Thoracic aorta (tissue), 2 donors: ENCODE measurements around the gene FBN3. TPM values are rescaled to one million over a fixed set of nuclear protein-coding genes. Genes with fewer than 3 reads are reported as not detected.

Experiments
- ATAC-seq: fragments of 150-250 bp; one replicate; pipeline ENCODE4 v1.8.0; 2017; ENCODE audit warnings: low read depth; ENCODE audit not compliant: insufficient number of reproducible peaks, low FRiP score
- DNase-seq: peaks from one replicate; pipeline ENCODE4 v3.0.0-alpha.2; 2020; ENCODE audit warnings: low spot score
- H3K27ac ChIP-seq, 2 donors: fragments of 200-600 bp; sonication (generic); 1 replicate in 1 of 2; 2 replicates in 1 of 2; pipeline ENCODE4 v1.5.1; 2016; ENCODE audit warnings: mild to moderate bottlenecking in 2 of 2, moderate library complexity in 2 of 2
- H3K27me3 ChIP-seq: fragments of 200-600 bp; sonication (generic); replicated peaks from 2 replicates; pipeline ENCODE4 v1.6.0; 2016; ENCODE audit warnings: mild to moderate bottlenecking; ENCODE audit not compliant: insufficient read depth
- H3K36me3 ChIP-seq: fragments of 200-600 bp; sonication (generic); one replicate; pipeline ENCODE4 v1.5.1; 2016
- H3K4me1 ChIP-seq, 2 donors: fragments of 200-600 bp; sonication (generic); 1 replicate in 1 of 2; 2 replicates in 1 of 2; pipeline versions ENCODE4 v1.5.1 to v1.6.0; 2016; ENCODE audit warnings: low read depth in 2 of 2, mild to moderate bottlenecking in 1 of 2; ENCODE audit not compliant: control insufficient read depth in 1 of 2
- H3K4me3 ChIP-seq: fragments of 200-600 bp; sonication (generic); 2 replicates; pipeline ENCODE4 v1.5.1; 2016; ENCODE audit warnings: mild to moderate bottlenecking
- H3K9me3 ChIP-seq: fragments of 200-600 bp; sonication (generic); 2 replicates; pipeline ENCODE4 v1.5.1; 2016
- total RNA-seq, 2 donors: library from RNA; depleted of rRNA; stranded (reverse); fragments of >200 nt; gene quantifications; one replicate each; pipeline versions ENCODE4 v1.1.0 to v1.2.3, GENCODE V29; 2016
- TF ChIP-seq, protein P1 (sequence below): fragments of 200-600 bp; sonication (generic); IDR thresholded peaks from one replicate; pipeline ENCODE4 v1.5.1; 2019; ENCODE audit warnings: antibody characterized with exemption

FBN3 gene
- total RNA-seq, 2 donors from 2014 or later, result not detected

DNA sequence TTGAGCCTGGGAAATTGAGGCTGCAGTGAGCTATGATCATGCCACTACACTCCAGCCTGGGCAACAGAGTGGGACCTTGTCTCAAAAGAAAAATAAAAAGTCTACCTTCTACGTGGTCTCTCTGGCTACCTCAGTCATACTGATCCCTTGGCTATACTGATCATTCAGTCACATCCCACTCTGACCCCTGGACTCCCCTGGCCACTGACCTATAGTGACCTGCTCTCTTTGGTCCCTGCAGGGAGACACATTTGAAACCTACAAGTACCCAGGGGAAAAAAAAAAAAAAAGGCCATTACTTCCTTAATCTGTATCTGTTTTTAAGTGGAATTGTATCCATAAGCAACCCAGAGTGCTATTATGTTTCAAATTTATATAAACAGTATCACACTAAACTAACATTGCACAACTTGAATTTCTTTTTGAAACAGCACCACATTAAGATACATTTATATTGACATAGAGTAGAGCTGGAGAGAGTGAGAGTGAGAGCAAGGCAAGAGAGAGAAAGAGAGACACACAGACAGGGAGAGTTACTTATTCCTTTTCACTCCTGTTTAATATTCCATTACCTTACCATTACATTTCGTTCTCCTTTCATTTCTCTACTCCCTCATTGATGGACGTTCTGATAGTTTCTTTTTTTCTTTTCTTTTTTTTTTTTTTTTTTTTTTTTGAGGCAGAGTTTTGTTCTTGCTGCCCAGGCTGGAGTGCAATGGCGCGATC, 36.1 kb upstream of the FBN3 start:
- DNase-seq (no peak), ATAC-seq (no peak)
- H3K27ac ChIP-seq, result no peak overlapping the region
- no peaks in the 10 kb centered on the region for H3K9me3 ChIP-seq
- H3K4me1 ChIP-seq, result no peaks in the 10 kb centered on the region
- TF ChIP-seq, protein P1, sequence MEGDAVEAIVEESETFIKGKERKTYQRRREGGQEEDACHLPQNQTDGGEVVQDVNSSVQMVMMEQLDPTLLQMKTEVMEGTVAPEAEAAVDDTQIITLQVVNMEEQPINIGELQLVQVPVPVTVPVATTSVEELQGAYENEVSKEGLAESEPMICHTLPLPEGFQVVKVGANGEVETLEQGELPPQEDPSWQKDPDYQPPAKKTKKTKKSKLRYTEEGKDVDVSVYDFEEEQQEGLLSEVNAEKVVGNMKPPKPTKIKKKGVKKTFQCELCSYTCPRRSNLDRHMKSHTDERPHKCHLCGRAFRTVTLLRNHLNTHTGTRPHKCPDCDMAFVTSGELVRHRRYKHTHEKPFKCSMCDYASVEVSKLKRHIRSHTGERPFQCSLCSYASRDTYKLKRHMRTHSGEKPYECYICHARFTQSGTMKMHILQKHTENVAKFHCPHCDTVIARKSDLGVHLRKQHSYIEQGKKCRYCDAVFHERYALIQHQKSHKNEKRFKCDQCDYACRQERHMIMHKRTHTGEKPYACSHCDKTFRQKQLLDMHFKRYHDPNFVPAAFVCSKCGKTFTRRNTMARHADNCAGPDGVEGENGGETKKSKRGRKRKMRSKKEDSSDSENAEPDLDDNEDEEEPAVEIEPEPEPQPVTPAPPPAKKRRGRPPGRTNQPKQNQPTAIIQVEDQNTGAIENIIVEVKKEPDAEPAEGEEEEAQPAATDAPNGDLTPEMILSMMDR, result no peak
- no peaks in the 10 kb centered on the region for H3K27me3 ChIP-seq
- H3K36me3 ChIP-seq, result no peaks in the 10 kb centered on the region
- no peak overlapping the region for H3K4me3 ChIP-seq

DNA sequence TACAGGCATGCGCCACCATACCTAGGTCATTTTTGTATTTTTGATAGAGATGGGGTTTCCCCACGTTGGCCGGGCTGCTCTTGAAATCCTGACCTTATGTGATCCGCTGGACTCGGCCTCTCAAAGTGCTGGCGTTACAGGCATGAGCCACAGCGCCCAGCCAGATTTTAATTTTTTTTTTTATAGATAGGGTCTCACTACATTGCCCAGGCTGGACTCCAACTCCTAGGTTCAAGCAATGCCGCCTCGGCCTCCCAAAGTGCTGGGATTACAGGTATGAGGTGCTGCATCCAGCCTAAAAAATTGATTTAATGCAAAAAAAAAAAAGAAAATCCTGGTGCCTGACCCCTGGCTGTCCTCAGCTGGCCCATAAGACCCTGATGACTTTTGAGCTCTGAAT, 34.9 kb upstream of the FBN3 start:
- Histone ChIP-seq H3K27ac (no peak overlapping the region), H3K36me3 (no peaks in the 10 kb centered on the region), H3K27me3 (no peaks in the 10 kb centered on the region), H3K4me1 (no peaks in the 10 kb centered on the region), H3K9me3 (no peaks in the 10 kb centered on the region), H3K4me3 (no peak overlapping the region)
- DNase-seq, result no peak
- ATAC-seq, result no peak
- TF ChIP-seq, protein P1, result no peak

DNA sequence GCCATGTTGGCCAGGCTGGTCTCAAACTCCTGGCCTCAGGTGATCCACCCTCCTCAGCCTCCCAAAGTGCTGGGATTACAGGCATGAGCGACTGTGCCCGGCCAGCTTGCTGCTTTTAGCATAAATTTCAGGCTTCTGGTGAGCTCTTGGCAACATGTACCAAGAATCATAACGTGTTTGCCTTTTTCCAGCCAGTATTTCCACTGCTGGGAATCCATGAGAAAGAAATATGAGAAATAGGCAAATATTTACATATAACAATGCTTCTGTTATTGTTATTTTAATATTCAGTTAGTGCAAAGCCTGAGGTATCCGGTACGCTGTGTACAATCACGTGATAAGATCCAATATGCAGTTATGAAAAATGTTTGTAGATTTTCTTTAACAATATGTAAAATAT, 30.6 kb upstream of the FBN3 start:
- no peak overlapping the region for H3K4me3 ChIP-seq
- H3K27ac ChIP-seq, result no peak overlapping the region
- H3K36me3 ChIP-seq, result no peaks in the 10 kb centered on the region
- no peaks in the 10 kb centered on the region for H3K27me3 ChIP-seq
- H3K9me3 ChIP-seq, result no peaks in the 10 kb centered on the region
- TF ChIP-seq, protein P1, result no peak
- no peak for DNase-seq
- H3K4me1 ChIP-seq, result no peaks in the 10 kb centered on the region
- ATAC-seq, result no peak

DNA sequence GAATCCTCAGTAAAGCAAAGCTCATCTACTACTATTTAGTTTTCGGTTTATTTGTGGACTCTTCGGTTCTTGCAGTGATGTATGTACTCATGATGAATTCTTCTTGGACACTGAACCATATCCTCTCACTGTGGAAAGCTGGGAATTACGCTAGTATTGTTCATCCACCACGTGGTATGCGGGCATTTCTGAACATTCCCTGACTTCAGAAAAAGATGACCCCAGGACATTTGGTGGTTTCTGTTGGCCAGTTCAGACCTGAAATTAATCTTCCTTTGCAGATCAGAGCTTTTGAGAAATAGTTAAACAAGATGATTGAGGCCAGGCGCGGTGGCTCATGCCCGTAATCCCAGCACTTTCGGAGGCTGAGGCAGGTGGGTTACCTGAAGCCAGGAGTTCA, 25.3 kb upstream of the FBN3 start:
- Histone ChIP-seq H3K9me3 (no peaks in the 10 kb centered on the region), H3K4me3 (no peak overlapping the region), H3K27ac (no peak overlapping the region), H3K27me3 (no peaks in the 10 kb centered on the region), H3K36me3 (no peaks in the 10 kb centered on the region), H3K4me1 (no peaks in the 10 kb centered on the region)
- DNase-seq (no peak), ATAC-seq (no peak)
- TF ChIP-seq, protein P1, result no peak

DNA sequence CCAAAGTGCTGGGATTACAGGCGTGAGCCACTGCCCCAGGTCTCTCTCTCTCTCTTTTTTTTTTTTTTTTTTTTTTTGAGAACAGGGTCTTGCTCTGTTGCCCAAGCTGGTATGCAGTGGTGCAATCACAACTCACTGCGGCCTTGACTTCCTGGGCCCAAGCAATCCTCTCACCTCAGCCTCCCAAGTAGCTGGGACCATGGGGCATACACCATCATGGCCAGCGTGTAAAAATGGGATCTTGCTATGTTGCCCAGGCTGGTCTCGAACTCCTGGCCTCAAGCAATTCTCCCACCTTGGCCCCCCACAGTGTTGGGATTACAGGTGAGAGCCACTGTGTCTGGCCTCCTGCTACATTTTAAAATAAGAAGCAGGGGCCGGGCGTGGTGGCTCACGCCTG, 19.1 kb upstream of the FBN3 start:
- DNase-seq, result no peak
- H3K9me3 ChIP-seq, result no peaks in the 10 kb centered on the region
- no peak overlapping the region for H3K4me3 ChIP-seq
- ATAC-seq, result no peak
- H3K27ac ChIP-seq, result no peak overlapping the region
- H3K27me3 ChIP-seq, result no peaks in the 10 kb centered on the region
- TF ChIP-seq, protein P1, result no peak
- H3K36me3 ChIP-seq, result no peaks in the 10 kb centered on the region
- no peaks in the 10 kb centered on the region for H3K4me1 ChIP-seq
